KMS-11 (cell line): ENCODE results near the gene TEKT4.
A peak's percentile ranks its signal among the peaks of the same experiment; 100 is the strongest.

ENCODE experiments used
- H2AFZ ChIP-seq: fragments of 200-600 bp; sonication (generic); 2 replicates; pipeline ENCODE4 v1.6.1; 2016; ENCODE audit warnings: antibody characterized with exemption, mixed run types, low read depth
- H3K27ac ChIP-seq: fragments of 200-600 bp; sonication (generic); 2 replicates; pipeline ENCODE4 v1.6.1; 2016; ENCODE audit warnings: mild to moderate bottlenecking, mixed run types
- H3K27me3 ChIP-seq: fragments of 200-600 bp; sonication (generic); 2 replicates; pipeline ENCODE4 v1.6.1; 2017; ENCODE audit warnings: mild to moderate bottlenecking, low read depth, mixed run types, moderate library complexity; ENCODE audit not compliant: insufficient read depth
- H3K36me3 ChIP-seq: fragments of 200-600 bp; sonication (generic); 2 replicates; pipeline ENCODE4 v1.6.1; 2017; ENCODE audit warnings: mild to moderate bottlenecking, mixed run types; ENCODE audit not compliant: insufficient read depth
- H3K4me1 ChIP-seq: fragments of 200-600 bp; sonication (generic); 2 replicates; pipeline ENCODE4 v1.6.1; 2016; ENCODE audit warnings: mild to moderate bottlenecking, low read depth, mixed run types; ENCODE audit not compliant: poor library complexity, severe bottlenecking
- H3K4me2 ChIP-seq: fragments of 200-600 bp; sonication (generic); 2 replicates; pipeline ENCODE4 v1.7.0; 2016; ENCODE audit warnings: mild to moderate bottlenecking, mixed run types
- H3K4me3 ChIP-seq: fragments of 200-600 bp; sonication (generic); IDR thresholded peaks from 2 replicates; pipeline ENCODE4 v1.6.1; 2017; ENCODE audit warnings: low read depth, low read length, mixed read lengths; ENCODE audit not compliant: insufficient read depth
- H3K79me2 ChIP-seq: fragments of 200-600 bp; sonication (generic); 2 replicates; pipeline ENCODE4 v1.6.1; 2016; ENCODE audit warnings: low read depth, mixed run types; ENCODE audit not compliant: insufficient read depth
- H3K9ac ChIP-seq: fragments of 200-600 bp; sonication (generic); 2 replicates; pipeline ENCODE4 v1.6.1; 2016; ENCODE audit warnings: mild to moderate bottlenecking, mixed run types
- H4K20me1 ChIP-seq: fragments of 200-600 bp; sonication (generic); 2 replicates; pipeline ENCODE4 v1.6.1; 2016; ENCODE audit warnings: mild to moderate bottlenecking, mixed run types; ENCODE audit not compliant: insufficient read depth
- TF ChIP-seq, protein P1 (sequence below): fragments of 200-600 bp; sonication (generic); conservative IDR thresholded peaks from 2 replicates; pipeline ENCODE4 v1.6.1; 2017; ENCODE audit warnings: low read depth, mild to moderate bottlenecking, antibody characterized with exemption, low read length, moderate library complexity, mixed read lengths

Gene TEKT4

DNA sequence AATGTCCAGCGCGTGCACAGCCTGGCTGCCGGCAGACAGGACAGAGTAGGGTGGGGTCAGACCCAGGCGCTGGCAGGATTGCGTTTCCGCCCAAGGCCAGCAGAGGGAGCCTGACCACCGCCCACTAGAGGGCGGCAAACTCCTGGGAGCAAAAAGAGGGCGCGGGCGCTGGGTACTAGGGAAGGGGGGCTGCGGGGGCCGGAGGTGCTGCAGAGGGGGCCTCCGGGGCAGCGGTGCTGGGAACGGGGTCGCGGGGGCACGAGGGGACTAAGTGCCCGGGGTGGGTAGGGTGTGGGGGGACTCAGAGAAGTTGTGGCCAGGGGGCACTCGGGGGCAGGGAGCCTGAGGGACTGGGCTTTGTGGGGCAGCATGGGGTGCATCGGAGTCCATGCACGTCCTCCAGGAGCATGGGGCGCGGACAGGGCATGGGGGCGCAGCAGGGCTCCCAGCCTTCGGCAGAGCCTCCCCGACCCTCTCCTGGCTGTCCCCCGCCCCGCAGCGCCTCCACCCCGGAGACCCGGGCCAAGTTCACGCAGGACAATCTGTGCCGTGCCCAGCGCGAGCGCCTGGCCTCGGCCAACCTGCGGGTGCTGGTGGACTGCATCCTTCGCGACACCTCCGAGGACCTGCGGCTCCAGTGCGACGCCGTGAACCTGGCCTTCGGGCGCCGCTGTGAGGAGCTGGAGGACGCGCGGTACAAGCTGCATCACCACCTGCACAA is 3.2 kb downstream of the TEKT4 start:
- no peak overlapping the region for H3K4me2 ChIP-seq
- H3K27ac ChIP-seq, result no peak overlapping the region
- H3K79me2 ChIP-seq, result no peaks in the 10 kb centered on the region
- no peak overlapping the region for H3K4me3 ChIP-seq
- H3K36me3 ChIP-seq, result no peaks in the 10 kb centered on the region
- no peaks in the 10 kb centered on the region for H3K4me1 ChIP-seq
- TF ChIP-seq, protein P1, sequence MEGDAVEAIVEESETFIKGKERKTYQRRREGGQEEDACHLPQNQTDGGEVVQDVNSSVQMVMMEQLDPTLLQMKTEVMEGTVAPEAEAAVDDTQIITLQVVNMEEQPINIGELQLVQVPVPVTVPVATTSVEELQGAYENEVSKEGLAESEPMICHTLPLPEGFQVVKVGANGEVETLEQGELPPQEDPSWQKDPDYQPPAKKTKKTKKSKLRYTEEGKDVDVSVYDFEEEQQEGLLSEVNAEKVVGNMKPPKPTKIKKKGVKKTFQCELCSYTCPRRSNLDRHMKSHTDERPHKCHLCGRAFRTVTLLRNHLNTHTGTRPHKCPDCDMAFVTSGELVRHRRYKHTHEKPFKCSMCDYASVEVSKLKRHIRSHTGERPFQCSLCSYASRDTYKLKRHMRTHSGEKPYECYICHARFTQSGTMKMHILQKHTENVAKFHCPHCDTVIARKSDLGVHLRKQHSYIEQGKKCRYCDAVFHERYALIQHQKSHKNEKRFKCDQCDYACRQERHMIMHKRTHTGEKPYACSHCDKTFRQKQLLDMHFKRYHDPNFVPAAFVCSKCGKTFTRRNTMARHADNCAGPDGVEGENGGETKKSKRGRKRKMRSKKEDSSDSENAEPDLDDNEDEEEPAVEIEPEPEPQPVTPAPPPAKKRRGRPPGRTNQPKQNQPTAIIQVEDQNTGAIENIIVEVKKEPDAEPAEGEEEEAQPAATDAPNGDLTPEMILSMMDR, result peak; percentile 77
- H3K9ac ChIP-seq, result no peak overlapping the region
- H3K27me3 ChIP-seq, result no peaks in the 10 kb centered on the region
- peak overlapping the region; percentile 64; the same call in 1 of the 2 replicates for H2AFZ ChIP-seq
- no peaks in the 10 kb centered on the region for H4K20me1 ChIP-seq

DNA sequence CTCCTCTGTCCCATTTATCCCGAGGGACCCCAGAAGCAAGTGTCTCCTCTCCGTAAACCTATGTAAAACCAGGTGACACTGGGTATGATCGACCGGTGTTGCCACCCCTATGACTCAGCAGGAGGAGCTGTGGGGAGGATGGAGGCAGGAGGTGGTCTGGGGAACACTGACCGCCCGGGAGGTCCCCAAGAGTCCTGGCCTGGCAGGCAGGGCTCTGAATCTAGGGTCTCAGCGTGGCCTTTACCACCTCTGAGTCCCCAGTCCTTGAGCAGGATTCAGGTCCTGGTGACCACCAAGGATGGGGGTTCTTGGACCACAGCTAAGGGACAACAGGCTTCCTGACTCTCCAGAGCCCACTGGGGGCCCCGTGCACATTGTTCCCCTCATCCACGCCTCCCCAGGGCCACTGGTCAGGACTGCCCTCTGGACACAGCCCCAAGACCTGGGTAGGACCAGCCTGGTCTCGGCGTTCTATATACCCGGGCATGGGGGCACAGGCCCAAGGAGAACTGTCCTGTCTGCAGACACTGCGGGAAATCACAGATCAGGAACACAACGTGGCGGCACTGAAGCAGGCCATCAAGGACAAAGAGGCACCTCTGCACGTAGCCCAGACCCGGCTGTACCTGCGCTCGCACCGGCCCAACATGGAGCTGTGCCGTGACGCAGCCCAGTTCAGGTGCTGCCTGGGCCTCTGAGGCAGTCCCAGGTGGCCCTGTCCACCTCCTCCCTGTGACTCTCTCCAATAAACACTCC is 4.0 kb downstream of the TEKT4 start:
- no peaks in the 10 kb centered on the region for H3K79me2 ChIP-seq
- H3K27ac ChIP-seq, result no peak overlapping the region
- TF ChIP-seq, protein P1, result no peak
- no peaks in the 10 kb centered on the region for H4K20me1 ChIP-seq
- no peaks in the 10 kb centered on the region for H3K36me3 ChIP-seq
- no peak overlapping the region for H2AFZ ChIP-seq
- no peak overlapping the region for H3K9ac ChIP-seq
- H3K4me3 ChIP-seq, result no peak overlapping the region
- no peak overlapping the region for H3K4me2 ChIP-seq
- no peaks in the 10 kb centered on the region for H3K27me3 ChIP-seq
- no peaks in the 10 kb centered on the region for H3K4me1 ChIP-seq

DNA sequence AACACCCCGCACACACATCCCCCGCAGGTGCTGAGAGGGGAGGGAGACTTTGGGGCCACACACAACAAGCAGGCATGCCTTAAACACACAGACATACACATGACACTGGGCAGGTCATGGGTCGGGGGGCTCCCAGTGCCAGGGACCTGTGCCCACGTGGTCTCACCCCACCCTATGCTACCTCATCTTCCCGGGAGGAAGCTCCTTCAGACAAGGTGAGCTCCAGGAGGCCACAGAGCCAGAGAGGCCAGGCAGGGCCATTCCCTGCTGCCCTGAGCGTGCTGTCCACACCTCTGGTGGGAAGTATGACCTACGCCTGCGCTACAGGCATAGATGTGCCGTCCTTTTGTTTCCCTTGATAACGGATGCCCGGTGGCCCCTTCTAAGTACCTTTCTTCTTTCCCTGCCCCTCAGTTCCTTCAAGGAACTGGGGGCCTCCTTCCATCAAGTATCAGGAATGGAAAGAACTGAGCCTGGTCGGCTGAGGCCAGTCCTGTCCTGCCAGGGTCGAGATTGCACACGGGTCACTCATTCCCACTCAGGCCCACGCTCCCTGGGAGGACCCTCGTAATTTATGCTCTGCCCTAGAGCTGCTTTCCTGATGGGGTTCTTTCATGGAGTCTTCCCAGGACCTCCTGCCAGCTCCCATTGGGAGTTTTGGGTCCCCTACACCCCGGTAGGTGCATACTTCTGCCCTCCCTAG is 4.7 kb downstream of the TEKT4 start:
- H4K20me1 ChIP-seq, result no peaks in the 10 kb centered on the region
- TF ChIP-seq, protein P1, result no peak
- H3K9ac ChIP-seq, result no peak overlapping the region
- H3K4me3 ChIP-seq, result no peak overlapping the region
- H3K36me3 ChIP-seq, result no peaks in the 10 kb centered on the region
- H3K4me1 ChIP-seq, result no peaks in the 10 kb centered on the region
- no peak overlapping the region for H2AFZ ChIP-seq
- H3K27me3 ChIP-seq, result no peaks in the 10 kb centered on the region
- H3K4me2 ChIP-seq, result no peak overlapping the region
- no peak overlapping the region for H3K27ac ChIP-seq
- no peaks in the 10 kb centered on the region for H3K79me2 ChIP-seq

DNA sequence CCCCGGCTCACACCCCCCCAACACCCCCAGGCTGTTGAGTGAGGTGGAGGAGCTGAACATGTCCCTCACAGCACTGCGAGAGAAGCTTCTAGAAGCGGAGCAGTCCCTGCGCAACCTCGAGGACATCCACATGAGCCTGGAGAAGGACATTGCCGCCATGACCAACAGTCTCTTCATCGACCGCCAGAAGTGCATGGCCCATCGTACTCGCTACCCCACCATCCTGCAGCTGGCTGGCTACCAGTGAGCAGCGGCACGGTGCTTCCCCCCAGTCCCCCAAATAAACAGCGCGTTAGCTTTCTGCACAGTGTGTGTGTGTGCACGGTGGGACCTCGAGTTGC is 5.3 kb downstream of the TEKT4 start:
- Histone ChIP-seq H3K27ac (no peak overlapping the region), H3K4me2 (no peak overlapping the region), H3K36me3 (no peaks in the 10 kb centered on the region), H3K9ac (no peak overlapping the region), H3K4me1 (no peaks in the 10 kb centered on the region), H2AFZ (no peak overlapping the region), H4K20me1 (no peaks in the 10 kb centered on the region), H3K4me3 (no peak overlapping the region), H3K79me2 (no peaks in the 10 kb centered on the region), H3K27me3 (no peaks in the 10 kb centered on the region)
- TF ChIP-seq, protein P1, result no peak
